ENCODE measurements around the gene MMP2. TPM values are rescaled to one million over a fixed set of nuclear protein-coding genes. Genes with fewer than 3 reads are reported as not detected.

The MMP2 gene
- polyA plus RNA-seq, 4 donors: 246 to 807 (median 322) TPM

Other genes with a start within 250 kb of the MMP2 start
- 1 to 10 TPM in 3 of 4 donors, under 1 TPM in 1; 0.12 to 6.1 (median 5.3) TPM for gene IRX6, start 155.0 kb upstream of the MMP2 start, polyA plus RNA-seq (ENCODE audit: insufficient read length in 4 of 4)
- gene LPCAT2, start 29.9 kb downstream of the MMP2 start, polyA plus RNA-seq (ENCODE audit: insufficient read length in 4 of 4): 10 to 100 TPM in 2 of 4 donors, 1 to 10 TPM in 2; 8.2 to 11.7 (median 10.3) TPM
- under 1 TPM in 3 of 4 donors, not detected in 1; 0.18 to 0.29 (median 0.24) TPM for gene CAPNS2, start 87.5 kb downstream of the MMP2 start, polyA plus RNA-seq (ENCODE audit: insufficient read length in 4 of 4)
- 1 to 10 TPM in 1 of 4 donors, under 1 TPM in 3; 0.16 to 1.2 (median 0.43) TPM for gene SLC6A2, start 176.8 kb downstream of the MMP2 start, polyA plus RNA-seq (ENCODE audit: insufficient read length in 4 of 4)